ENCODE measurements around the gene LAD1. TPM values are rescaled to one million over a fixed set of nuclear protein-coding genes. Genes with fewer than 3 reads are reported as not detected.
A peak's percentile ranks its signal among the peaks of the same experiment; 100 is the strongest.

The LAD1 gene
- not detected in 2 replicates for total RNA-seq (2011; cell fraction: chromatin; rRNA removed; ENCODE audit: low replicate concordance)
- total RNA-seq (2011; cell fraction: nucleolus; rRNA removed) = not detected in 2 replicates
- not detected in 2 replicates for total RNA-seq (2011; cell fraction: nucleoplasm; rRNA removed)
- total RNA-seq (2014; rRNA removed) = not detected in 2 replicates
- not detected in 2 replicates for total RNA-seq (2014; rRNA removed; fragmentation: Illumina TruSeq; extraction: Trizol)
- not detected in 2 replicates for total RNA-seq (2015; rRNA removed; fragmentation: Illumina TruSeq; extraction: Trizol)
- 0.25 and 0.31 TPM in 2 replicates for total RNA-seq (2021)
- polyA plus RNA-seq (2011; rRNA removed) = not detected in 2 replicates
- not detected in 2 replicates for polyA plus RNA-seq (2011; cell fraction: cytosol; rRNA removed)
- polyA plus RNA-seq (2011; cell fraction: nucleus; rRNA removed) = not detected in 2 replicates
- not detected in 2 replicates for polyA plus RNA-seq (2012)
- polyA plus RNA-seq (2014; fragmentation: Illumina TruSeq; extraction: Trizol) = not detected in 2 replicates
- not detected for polyA plus RNA-seq (2014; fragmentation: Nextera tagmentation; extraction: Ambion mirVana)
- polyA plus RNA-seq (2014; rRNA removed) = not detected in 2 replicates
- polyA minus RNA-seq (2011; rRNA and poly(A)+ RNA removed) = not detected in 2 replicates
- not detected in 2 replicates for polyA minus RNA-seq (2011; cell fraction: cytosol; rRNA and poly(A)+ RNA removed)
- polyA minus RNA-seq (2011; cell fraction: nucleus; rRNA and poly(A)+ RNA removed) = not detected in 2 replicates
- Bru-seq, nascent RNA = percentile 14 among the genes with signal in this experiment
- percentile 18 among the genes with signal in this experiment for BruChase-seq, experiment 1, labeled RNA remaining after a 2-hour chase
- percentile 14 among the genes with signal in this experiment for BruChase-seq, experiment 2, labeled RNA remaining after a 6-hour chase
- long read RNA-seq, experiment 1 = 0 reads
- long read RNA-seq, experiment 2 = 0 reads
- long read RNA-seq, experiment 3 = 0 reads

DNA sequence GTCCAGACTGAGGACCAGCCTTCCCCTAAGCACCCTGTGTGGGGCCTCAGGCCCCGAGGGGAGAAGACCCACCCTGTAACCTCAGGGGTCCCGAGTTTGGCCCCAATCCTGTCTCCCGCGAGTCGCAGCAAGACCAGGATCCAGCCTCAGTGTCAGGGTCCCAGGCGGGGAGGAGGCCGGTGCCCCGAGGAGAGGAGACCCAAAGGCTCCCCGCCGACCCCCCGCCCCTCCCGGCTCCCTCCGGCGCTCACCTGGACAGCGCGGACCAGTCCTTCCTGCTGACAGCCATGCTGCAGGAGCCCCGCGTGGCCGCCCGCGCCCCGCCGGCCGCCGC, at the start of gene LAD1:
Gene LAD1, minus strand, starts transcription at position 307 of the 334 bp plus-strand sequence. Its CDS starts 18 bp downstream, at position 289.
- H3K9ac ChIP-seq (ENCODE audit: insufficient read depth in 1 of 2, low read depth in 2 of 2, low read length in 2 of 2) = no peak within 1 kb of the TSS
- no peaks in the 10 kb centered on the region for H3K79me2 ChIP-seq (ENCODE audit: control insufficient read depth, insufficient read depth, low read length)
- H4K20me1 ChIP-seq (replicated peaks; ENCODE audit: control insufficient read depth, insufficient read depth, low read length) = peaks cover 6% of the 10 kb centered on the region
- no peak for FAIRE-seq
- intact Hi-C loops (cut with micrococcal nuclease) (no loop called here), in situ Hi-C loops (cut with MboI) (no loop called here)
- H3K27ac ChIP-seq (ENCODE audit: extremely low read depth, low read depth, low read length) = no peak within 1 kb of the TSS
- no peak within 1 kb of the TSS for H2AFZ ChIP-seq (ENCODE audit: low read depth, low read length)
- peaks cover 0 to 10% of the 10 kb centered on the region in 2 experiments; a peak in 1 of 5 replicates for H3K4me1 ChIP-seq (replicated peaks in 1 of 2; ENCODE audit: control insufficient read depth in 2 of 2, insufficient read depth in 2 of 2, low read length in 2 of 2)
- no peaks in the 10 kb centered on the region for H3K9me3 ChIP-seq (replicated peaks; ENCODE audit: control insufficient read depth, insufficient read depth, low read depth, low read length)
- TF ChIP-seq PHF8 (IDR thresholded peaks at IDR 0.05; ENCODE audit: borderline replicate concordance, low read length) = no peak
- 0 out of 2 replicates have a peak, but pooled peaks have one; percentile 9 for TF ChIP-seq ZBTB7A (IDR thresholded peaks at IDR 0.05; ENCODE audit: borderline replicate concordance, control insufficient read depth, low read depth, low read length)
- no peak for TF ChIP-seq SMARCE1 (IDR thresholded peaks at IDR 0.05)
- TF ChIP-seq, protein P1, sequence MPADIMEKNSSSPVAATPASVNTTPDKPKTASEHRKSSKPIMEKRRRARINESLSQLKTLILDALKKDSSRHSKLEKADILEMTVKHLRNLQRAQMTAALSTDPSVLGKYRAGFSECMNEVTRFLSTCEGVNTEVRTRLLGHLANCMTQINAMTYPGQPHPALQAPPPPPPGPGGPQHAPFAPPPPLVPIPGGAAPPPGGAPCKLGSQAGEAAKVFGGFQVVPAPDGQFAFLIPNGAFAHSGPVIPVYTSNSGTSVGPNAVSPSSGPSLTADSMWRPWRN (IDR thresholded peaks at IDR 0.05; ENCODE audit: low read depth) = no peak
- H3K4me3 ChIP-seq = no peak within 1 kb of the TSS
- H3K27me3 ChIP-seq (ENCODE audit: control insufficient read depth in 2 of 2, insufficient read depth in 2 of 2, low read length in 2 of 2) = peaks cover 49 to 85% of the 10 kb centered on the region in 2 experiments
- no peaks in the 10 kb centered on the region for H3K36me3 ChIP-seq (ENCODE audit: control insufficient read depth, insufficient read depth, low read length)
- BruUV-seq (replicated peaks) = no TSS peak
- no peak for ATAC-seq
- ChIA-PET POLR2A (interaction anchor here (0.6 to 0.9 kb wide), 2 partner anchors 326 to 430 kb away, joined by 3 to 4 read pairs; no protein-coding TSS in a partner anchor), CTCF (ENCODE audit: low intra/inter-chr PET ratio) (interaction anchor here (0.6 kb wide), 1 partner anchor 250 kb away, joined by 4 read pairs; no protein-coding TSS in a partner anchor)
- DNase-seq (ENCODE audit: extremely low read depth in 1 of 4, low spot score in 3 of 4) = no peak
- 4% methylated on average over 14 of the region's 25 CpGs for WGBS (ENCODE audit: insufficient coverage, low coverage, missing lambda C conversion rate)
- no peak within 1 kb of the TSS for H3K4me2 ChIP-seq (ENCODE audit: insufficient read depth, low read length)
- H3K9me1 ChIP-seq (ENCODE audit: control insufficient read depth, insufficient read depth, low read length) = no peaks in the 10 kb centered on the region

All from K562 (cell line).